HG02943 (cell line): ENCODE measurements around the gene AHCYL2.
"Not testable (repeated sequence)": the region's sequence is repeated elsewhere in the genome, so short reads cannot be mapped to it uniquely, and the experiment has no call there.

Experiments used
- ATAC-seq: cut with Tn5 transposase; IDR thresholded peaks from one replicate; pipeline ENCODE4 v1.9.1; 2021; ENCODE audit warnings: mild to moderate bottlenecking, low read depth, moderate library complexity; ENCODE audit not compliant: unreplicated experiment

AHCYL2 gene

DNA sequence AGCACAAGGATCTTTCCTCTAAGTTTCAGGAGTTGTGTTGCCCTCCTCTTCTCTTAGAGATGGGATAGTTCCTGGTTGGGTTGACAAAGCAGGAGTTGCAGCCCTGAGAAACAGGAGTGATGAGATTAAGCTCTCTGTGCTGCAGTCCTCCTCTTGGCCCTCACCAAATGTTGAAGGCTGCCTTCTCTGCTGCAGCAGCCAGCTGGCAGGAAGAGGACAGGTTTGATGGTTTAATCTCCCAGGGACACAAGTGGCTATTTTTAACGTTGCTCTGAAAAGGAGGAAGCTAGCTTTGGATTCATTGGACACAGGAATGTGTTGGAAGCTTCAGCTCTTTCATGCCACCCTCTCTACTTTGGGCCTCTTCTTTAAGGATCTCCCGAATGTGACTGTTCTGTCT lies 218.8 kb downstream of the AHCYL2 start:
- no peak for ATAC-seq

- ATAC-seq: not testable (repeated sequence)
Observed at GRCh38 chr7:129444776-129445175, 219.9 kb downstream of the AHCYL2 start.

DNA sequence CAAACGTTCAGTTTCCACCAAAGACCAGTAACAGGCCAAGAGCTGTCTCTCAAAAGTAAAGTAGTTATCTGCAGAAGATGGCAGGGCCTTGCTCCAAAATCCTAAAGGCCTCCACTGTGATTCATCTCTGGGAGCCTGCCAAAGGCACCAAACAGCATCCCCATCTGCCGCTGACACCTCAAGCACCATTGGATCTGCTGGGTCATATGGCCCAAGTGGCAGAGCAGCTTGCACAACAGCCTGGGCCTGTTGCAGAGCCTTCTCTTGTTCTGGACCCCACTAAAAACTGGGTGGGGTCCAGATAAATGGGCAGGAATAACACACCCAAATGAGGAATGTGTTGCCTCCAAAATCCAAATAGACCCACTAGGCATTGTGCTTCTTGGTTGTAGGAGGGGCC lies 222.1 kb downstream of the AHCYL2 start:
- ATAC-seq: not testable (repeated sequence)

DNA sequence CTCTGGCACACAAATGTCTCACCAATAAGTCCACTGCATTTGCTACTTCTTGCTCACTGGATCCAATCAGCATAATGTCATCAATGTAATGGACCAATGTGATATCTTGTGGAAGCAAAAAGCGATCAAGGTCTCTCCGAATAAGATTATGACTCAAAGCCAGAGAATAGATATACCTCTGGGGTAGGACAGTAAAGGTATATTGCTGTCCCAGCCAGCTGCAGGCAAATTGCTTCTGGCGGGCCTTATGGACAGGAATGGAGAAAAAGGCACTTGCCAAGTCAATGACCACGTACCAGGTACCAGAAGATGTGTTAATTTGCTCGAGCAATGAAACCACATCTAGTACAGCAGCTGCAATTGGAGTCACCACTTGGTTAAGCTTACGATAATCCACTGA lies 222.6 kb downstream of the AHCYL2 start:
- not testable (repeated sequence) for ATAC-seq

DNA sequence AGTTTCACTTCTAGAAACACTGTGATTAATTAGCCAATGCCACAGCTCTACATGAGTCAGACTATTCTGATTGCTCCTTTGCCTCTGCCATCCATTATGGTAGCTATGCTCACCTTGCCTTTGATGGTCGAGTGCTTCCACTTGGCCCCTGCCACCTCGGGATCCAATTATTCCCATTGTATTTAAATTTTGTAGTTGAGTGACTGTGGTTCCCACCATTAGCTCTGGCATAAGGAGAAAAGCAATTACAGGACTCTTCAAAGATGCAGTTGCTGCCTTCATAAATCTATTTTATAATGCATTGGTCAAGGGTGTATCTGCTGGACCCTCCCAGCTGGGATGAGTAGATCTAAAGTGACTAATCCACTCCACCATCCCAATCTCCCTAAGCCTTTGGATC lies 223.8 kb downstream of the AHCYL2 start:
- not testable (repeated sequence) for ATAC-seq

GRCh38 chr7:129450295-129450694 lies 225.5 kb downstream of the AHCYL2 start:
- ATAC-seq: no peak

DNA sequence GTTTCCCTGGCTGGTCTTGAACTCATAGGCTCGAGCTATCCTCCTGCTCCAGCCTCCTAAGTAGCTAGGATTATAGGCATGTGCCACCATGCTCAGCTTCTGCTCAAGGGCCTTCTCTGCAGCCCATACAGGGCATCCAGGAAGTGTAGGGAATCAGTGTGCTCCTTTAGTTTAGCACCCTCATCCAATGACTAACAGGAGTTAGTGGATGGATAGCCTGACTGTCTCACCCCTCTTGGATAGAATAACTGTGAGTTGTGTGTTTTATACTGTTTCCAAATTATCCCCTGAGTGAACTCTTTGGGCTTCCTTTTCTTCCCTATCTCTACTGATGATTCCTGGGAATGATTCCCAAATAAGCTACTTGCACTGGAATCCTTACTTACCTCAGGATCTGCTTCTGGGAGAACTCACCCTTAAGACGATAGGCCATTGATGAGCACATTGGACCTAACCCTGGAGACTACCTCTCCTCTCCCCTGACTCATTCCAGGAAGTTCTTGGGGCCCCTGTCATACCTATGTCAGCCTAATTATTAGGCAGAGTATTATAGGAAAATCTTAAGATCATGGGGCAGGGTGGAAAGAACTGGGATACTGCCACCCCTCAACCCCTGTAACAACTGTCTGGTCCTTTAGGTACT lies 227.9 kb downstream of the AHCYL2 start:
- no peak for ATAC-seq

GRCh38 chr7:129453510-129454248 lies 228.8 kb downstream of the AHCYL2 start:
- ATAC-seq: no peak

DNA sequence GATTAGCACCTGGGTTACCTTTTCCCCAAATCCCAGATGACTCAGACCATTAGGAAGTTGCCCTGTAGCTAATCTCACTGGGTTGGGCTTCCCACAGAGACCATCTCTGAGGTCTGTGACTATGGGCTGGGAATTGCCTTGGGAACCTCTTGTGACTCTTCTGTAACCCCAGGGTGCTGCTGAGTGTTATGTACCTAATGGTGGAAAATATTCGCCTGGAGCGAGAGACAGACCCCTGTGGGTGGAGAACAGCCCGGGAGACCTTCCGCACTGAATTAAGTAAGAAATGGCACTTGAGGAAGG lies 229.4 kb downstream of the AHCYL2 start:
- no peak for ATAC-seq

DNA sequence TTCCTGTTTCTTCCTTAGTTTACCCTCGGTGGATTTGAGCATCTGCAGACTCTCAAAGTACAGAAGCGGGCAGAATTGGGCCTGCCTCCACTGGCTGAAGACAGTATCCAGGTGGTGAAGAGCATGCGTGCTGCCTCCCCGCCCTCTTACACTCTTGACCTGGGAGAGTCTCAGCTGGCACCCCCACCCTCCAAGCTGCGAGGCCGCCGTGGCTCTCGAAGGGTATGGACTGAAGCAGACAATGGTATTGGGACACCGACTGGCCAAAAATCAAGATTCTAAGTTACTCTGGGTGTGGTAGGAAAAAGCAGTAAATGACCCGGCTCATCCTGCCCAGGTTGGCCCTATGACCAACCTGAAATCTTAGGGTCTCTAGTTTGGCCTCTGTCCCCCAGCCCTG lies 231.6 kb downstream of the AHCYL2 start:
- no peak for ATAC-seq

DNA sequence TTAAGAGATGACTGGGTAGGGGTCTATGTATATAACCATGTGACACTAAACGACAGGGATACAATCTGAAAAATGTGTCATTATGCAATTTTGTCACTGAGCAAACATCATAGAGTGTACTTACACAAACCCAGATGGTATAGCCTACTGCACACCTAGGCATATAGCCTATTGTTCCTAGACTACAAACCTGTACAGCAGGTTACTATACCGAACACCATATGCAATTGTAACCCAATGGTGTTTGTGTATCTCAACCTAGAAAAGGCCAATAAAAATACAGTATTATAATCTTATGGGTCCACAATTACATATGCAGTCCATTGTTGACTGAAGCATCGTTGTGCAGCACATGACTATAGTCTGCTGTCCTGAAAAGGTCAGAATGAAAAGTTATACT lies 232.3 kb downstream of the AHCYL2 start:
- ATAC-seq: no peak

GRCh38 chr7:129458171-129458570 lies 233.3 kb downstream of the AHCYL2 start:
- no peak for ATAC-seq

DNA sequence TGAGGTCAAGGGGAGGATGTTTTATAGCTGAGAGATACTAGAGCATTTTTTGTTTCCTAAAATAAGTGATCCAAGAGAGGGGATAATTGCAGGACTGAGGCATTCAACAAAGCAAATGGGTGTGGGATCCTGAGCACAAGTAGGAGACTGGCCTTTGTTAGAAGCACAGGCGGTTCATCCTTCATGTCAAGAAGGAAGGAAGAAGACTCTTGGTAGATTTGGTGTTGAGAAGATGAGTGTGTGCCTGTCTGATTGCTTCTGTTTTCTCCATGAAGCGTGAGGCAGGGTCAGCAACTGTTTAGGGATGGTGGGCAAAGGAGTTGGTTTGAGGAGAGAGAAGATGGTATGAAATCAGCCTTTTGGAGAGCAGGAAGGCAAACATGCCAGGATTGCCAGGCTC lies 237.0 kb downstream of the AHCYL2 start:
- ATAC-seq: no peak

DNA sequence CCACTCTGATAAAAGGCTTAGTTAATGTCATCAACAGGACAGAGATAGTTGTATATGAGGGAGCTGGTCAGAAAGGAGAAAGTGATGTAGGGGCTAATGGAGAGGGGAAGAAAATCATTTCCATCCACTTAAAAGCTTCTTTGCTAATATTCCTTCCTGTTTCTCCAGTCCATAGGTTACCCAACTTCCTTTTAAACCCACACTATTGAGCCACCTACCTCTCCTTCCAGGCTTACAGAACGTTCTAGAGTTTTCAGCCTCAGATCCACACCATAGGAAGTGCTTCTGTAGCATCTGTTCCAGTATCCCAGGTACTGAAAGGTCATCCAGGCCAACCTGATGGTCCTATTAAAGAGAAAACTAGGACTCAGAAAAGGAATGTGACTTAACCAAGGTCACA lies 237.6 kb downstream of the AHCYL2 start:
- no peak for ATAC-seq

GRCh38 chr7:129464194-129464593 lies 239.4 kb downstream of the AHCYL2 start:
- no peak for ATAC-seq

DNA sequence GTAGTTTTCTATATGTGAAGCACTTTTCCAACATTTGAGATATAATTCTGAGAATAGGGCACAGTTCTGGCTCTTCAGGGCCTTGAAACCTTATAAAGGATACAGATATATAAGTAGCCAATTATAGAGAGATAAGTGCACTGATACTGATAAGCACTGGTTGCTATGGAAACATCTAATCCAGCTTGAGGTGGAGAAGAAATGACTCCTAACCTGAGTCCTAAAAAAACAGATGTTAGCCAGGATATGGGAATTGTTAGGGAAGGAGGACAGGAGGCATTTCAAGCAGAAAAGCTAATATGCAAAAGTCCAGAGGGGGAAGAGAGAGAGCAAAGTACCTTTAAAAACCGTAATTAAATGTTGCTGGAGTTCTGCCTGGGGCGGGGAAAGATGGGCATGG lies 240.2 kb downstream of the AHCYL2 start:
- ATAC-seq: no peak

GRCh38 chr7:129466796-129467195 lies 242.0 kb downstream of the AHCYL2 start:
- no peak for ATAC-seq

- no peak for ATAC-seq
Observed at GRCh38 chr7:129468087-129468486, 243.3 kb downstream of the AHCYL2 start.

GRCh38 chr7:129468547-129468946 lies 243.7 kb downstream of the AHCYL2 start:
- ATAC-seq: no peak

DNA sequence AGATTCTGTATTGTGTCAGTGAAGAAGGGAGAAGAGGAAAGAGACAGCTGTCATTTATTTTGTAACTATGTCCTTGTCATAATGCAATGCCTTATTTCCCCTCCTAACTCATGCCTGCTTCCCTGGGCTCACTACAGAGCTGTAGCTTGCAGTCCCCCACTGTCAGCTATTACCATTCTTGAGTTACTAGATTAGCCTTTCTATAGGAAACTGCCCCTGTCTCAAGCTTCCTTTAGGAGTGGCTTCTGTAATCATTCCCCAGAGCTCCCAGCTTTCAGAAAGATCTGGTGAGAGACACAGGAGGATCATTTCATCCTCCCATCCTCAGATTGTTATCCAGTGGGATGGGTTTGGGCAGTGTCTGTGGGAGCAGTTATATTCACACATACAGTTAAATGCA lies 245.1 kb downstream of the AHCYL2 start:
- ATAC-seq: no peak

- ATAC-seq: no peak
Observed at GRCh38 chr7:129470411-129470810, 245.6 kb downstream of the AHCYL2 start.

DNA sequence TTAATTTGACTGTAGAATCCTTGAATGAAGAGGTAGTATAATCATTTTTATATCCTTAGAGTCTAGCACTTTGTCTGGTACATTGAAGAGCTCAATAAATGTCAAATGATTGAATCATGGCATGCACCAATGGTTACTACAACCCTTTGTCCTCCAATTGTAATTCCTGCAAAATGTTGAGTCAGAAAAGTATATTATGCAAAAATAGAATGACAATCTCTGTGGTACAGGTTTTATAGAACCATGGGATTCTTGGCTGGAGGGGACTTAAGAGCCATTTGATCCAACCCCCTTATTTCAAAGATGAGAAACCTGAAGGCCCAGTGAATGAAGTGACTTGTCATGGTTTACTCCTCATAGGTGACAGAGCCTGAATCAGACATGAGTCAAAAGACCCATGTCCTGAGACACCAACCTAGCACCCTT lies 246.6 kb downstream of the AHCYL2 start:
- no peak for ATAC-seq
